ENCODE results near the gene PHF1. TPM values are rescaled to one million over a fixed set of nuclear protein-coding genes. Genes with fewer than 3 reads are reported as not detected.

The PHF1 gene
- total and polyA plus RNA-seq, 2 of the 13 experiments (the other 11 are each of a cell fraction or from before 2014, with no cell fraction given), result 25.4 to 61.9 TPM

DNA sequence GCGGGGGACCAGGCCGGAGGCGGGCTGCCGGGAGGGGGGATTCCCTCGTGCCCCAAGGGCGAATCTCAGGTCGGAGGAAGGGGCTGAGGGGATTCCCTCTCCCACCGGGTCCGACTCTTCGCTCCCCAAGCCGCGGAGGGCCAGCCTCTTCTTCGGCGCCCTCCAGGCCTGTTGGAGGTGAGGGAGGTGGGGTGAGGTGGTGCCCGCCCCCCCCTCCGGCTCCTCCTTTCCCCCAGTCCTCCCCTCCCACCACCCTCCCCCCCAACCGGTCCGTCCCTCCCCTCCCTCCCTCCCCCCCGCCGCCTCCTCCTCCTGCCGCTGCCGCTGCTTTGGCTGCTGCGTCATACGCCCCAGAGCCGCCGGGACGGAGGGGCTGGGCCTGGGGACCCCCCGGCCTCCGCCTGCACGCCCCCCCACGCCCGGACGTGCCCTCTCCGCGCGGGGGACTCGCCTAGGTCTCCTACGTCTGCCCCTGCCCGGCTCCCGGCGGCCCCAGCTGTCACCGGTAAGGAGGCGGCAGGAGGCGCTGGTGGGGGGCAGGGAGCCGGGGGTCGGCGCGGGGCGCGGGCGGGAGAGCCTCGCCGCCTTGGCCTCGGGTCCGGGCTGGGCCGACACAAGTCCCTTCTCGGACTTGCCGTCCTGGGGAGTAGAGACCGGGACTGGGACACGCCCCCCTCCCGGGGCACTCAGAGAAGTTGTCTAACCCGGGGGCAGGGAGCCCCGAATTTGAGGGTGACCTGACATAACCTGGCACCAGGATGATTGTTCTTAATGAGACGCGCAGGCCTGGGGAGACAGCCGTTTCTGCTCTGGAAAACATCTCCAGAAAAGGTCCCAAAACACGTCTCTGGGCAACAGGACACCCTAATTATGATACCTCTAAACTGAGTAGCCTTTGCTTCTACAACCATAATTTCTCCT lies at the start of gene PHF1 (continued):
- TF ChIP-seq ZNF484 (CRISPR knock-in tag; IDR thresholded peaks at IDR 0.05; ENCODE audit: borderline replicate concordance, low read depth) (no peak), NFE2L1 (CRISPR knock-in tag; IDR thresholded peaks at IDR 0.05; ENCODE audit: borderline replicate concordance) (no peak), RBAK (CRISPR knock-in tag; IDR thresholded peaks at IDR 0.05) (no peak), FOXK2 (IDR thresholded peaks at IDR 0.05) (no peak), TIGD3 (CRISPR knock-in tag; IDR thresholded peaks at IDR 0.05; ENCODE audit: borderline replicate concordance) (no peak), NR2F6 (IDR thresholded peaks at IDR 0.05) (no peak), NR2F6 (CRISPR knock-in tag; IDR thresholded peaks at IDR 0.05) (no peak), HOXA9 (CRISPR knock-in tag; IDR thresholded peaks at IDR 0.05; ENCODE audit: borderline replicate concordance) (no peak), SMAD1 (CRISPR knock-in tag; IDR thresholded peaks at IDR 0.05; ENCODE audit: borderline replicate concordance, low read depth) (no peak; the same call in 1 of the 2 replicates), KLF13 (CRISPR knock-in tag; IDR thresholded peaks at IDR 0.05) (no peak), SP5 (CRISPR knock-in tag; IDR thresholded peaks at IDR 0.05; ENCODE audit: borderline replicate concordance, low read depth) (peak; percentile 31; the same call in 1 of the 2 replicates), MED8 (CRISPR knock-in tag; IDR thresholded peaks at IDR 0.05; ENCODE audit: insufficient replicate concordance) (no peak), HNF4A (CRISPR knock-in tag; IDR thresholded peaks at IDR 0.05) (no peak), ZNF674 (CRISPR knock-in tag; IDR thresholded peaks at IDR 0.05; ENCODE audit: low read depth) (no peak), NFIC (IDR thresholded peaks at IDR 0.05; ENCODE audit: low read length) (no peak), ZNF354B (CRISPR knock-in tag; IDR thresholded peaks at IDR 0.05) (no peak), CEBPB (IDR thresholded peaks at IDR 0.05; ENCODE audit: borderline replicate concordance, low read depth, low read length) (no peak)
- TF ChIP-seq, protein P1, sequence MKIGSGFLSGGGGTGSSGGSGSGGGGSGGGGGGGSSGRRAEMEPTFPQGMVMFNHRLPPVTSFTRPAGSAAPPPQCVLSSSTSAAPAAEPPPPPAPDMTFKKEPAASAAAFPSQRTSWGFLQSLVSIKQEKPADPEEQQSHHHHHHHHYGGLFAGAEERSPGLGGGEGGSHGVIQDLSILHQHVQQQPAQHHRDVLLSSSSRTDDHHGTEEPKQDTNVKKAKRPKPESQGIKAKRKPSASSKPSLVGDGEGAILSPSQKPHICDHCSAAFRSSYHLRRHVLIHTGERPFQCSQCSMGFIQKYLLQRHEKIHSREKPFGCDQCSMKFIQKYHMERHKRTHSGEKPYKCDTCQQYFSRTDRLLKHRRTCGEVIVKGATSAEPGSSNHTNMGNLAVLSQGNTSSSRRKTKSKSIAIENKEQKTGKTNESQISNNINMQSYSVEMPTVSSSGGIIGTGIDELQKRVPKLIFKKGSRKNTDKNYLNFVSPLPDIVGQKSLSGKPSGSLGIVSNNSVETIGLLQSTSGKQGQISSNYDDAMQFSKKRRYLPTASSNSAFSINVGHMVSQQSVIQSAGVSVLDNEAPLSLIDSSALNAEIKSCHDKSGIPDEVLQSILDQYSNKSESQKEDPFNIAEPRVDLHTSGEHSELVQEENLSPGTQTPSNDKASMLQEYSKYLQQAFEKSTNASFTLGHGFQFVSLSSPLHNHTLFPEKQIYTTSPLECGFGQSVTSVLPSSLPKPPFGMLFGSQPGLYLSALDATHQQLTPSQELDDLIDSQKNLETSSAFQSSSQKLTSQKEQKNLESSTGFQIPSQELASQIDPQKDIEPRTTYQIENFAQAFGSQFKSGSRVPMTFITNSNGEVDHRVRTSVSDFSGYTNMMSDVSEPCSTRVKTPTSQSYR (CRISPR knock-in tag; IDR thresholded peaks at IDR 0.05; ENCODE audit: borderline replicate concordance), result peak; percentile 65
- TF ChIP-seq, protein P2, sequence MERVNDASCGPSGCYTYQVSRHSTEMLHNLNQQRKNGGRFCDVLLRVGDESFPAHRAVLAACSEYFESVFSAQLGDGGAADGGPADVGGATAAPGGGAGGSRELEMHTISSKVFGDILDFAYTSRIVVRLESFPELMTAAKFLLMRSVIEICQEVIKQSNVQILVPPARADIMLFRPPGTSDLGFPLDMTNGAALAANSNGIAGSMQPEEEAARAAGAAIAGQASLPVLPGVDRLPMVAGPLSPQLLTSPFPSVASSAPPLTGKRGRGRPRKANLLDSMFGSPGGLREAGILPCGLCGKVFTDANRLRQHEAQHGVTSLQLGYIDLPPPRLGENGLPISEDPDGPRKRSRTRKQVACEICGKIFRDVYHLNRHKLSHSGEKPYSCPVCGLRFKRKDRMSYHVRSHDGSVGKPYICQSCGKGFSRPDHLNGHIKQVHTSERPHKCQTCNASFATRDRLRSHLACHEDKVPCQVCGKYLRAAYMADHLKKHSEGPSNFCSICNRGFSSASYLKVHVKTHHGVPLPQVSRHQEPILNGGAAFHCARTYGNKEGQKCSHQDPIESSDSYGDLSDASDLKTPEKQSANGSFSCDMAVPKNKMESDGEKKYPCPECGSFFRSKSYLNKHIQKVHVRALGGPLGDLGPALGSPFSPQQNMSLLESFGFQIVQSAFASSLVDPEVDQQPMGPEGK (CRISPR knock-in tag; IDR thresholded peaks at IDR 0.05), result peak; percentile 90
- TF ChIP-seq, protein P3, sequence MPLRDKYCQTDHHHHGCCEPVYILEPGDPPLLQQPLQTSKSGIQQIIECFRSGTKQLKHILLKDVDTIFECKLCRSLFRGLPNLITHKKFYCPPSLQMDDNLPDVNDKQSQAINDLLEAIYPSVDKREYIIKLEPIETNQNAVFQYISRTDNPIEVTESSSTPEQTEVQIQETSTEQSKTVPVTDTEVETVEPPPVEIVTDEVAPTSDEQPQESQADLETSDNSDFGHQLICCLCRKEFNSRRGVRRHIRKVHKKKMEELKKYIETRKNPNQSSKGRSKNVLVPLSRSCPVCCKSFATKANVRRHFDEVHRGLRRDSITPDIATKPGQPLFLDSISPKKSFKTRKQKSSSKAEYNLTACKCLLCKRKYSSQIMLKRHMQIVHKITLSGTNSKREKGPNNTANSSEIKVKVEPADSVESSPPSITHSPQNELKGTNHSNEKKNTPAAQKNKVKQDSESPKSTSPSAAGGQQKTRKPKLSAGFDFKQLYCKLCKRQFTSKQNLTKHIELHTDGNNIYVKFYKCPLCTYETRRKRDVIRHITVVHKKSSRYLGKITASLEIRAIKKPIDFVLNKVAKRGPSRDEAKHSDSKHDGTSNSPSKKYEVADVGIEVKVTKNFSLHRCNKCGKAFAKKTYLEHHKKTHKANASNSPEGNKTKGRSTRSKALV (CRISPR knock-in tag; IDR thresholded peaks at IDR 0.05), result no peak
